GM12873 (cell line): ENCODE measurements around the gene LIN7A.

Experiments used
- TF ChIP-seq, protein P1 (sequence below): IDR thresholded peaks from 2 replicates; pipeline ENCODE4 v1.5.1; 2012; ENCODE audit warnings: low read depth, mild to moderate bottlenecking, moderate library complexity, low read length, control low read depth; ENCODE audit not compliant: insufficient read depth; ENCODE audit errors: missing control alignments

The LIN7A gene

GRCh38 chr12:80939231-80939950 is 1.7 kb upstream of the LIN7A start:
- TF ChIP-seq, protein P1, sequence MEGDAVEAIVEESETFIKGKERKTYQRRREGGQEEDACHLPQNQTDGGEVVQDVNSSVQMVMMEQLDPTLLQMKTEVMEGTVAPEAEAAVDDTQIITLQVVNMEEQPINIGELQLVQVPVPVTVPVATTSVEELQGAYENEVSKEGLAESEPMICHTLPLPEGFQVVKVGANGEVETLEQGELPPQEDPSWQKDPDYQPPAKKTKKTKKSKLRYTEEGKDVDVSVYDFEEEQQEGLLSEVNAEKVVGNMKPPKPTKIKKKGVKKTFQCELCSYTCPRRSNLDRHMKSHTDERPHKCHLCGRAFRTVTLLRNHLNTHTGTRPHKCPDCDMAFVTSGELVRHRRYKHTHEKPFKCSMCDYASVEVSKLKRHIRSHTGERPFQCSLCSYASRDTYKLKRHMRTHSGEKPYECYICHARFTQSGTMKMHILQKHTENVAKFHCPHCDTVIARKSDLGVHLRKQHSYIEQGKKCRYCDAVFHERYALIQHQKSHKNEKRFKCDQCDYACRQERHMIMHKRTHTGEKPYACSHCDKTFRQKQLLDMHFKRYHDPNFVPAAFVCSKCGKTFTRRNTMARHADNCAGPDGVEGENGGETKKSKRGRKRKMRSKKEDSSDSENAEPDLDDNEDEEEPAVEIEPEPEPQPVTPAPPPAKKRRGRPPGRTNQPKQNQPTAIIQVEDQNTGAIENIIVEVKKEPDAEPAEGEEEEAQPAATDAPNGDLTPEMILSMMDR: no peak

- TF ChIP-seq, protein P1: no peak
Measured at GRCh38 chr12:80938397-80938796, 663 bp upstream of the LIN7A start.

GRCh38 chr12:80936642-80937390 is 918 bp downstream of the LIN7A start:
- TF ChIP-seq, protein P1: no peak

- TF ChIP-seq, protein P1: no peak
Measured at GRCh38 chr12:80936353-80936641, 1.4 kb downstream of the LIN7A start.

DNA sequence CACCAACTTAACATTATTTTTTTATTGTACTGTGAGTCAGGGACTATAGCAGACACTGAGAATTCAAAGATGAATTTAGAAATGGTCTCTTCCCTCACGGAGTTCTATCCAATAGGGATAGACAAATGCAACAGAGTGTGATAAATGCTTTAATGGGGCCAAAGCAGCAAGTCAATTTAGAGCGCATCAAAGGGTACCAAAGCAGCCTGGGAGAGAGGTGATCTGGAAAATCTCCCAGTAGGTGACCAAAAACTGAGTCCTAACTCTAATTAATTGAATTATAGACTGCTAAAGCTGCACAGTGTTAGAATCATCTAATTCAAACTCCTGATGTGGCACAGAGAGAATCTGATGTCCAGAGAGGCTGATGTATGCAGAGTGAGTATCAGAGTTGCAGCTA is 2.6 kb downstream of the LIN7A start:
- TF ChIP-seq, protein P1: no peak

GRCh38 chr12:80925983-80926382 is 11.8 kb downstream of the LIN7A start:
- TF ChIP-seq, protein P1: no peak

DNA sequence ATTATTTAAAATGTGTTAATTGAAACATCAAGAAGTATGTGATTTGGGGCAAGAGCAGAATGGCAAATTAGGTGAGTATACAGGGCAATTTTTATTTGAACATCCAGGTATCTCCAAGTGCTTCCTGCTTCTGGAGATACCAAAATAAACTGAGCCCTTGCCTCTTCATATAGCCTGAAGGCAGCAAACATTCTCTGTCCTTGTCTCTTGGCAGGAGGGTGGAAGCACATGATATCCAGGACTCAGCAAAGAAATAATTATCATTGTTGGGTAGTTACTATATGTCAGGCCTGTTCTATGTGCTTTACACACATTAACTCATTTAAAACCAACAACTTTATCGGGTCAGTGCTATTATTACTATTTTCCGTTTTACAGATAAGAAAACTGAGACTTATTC is 12.5 kb downstream of the LIN7A start:
- TF ChIP-seq, protein P1: no peak
